GM21367 (cell line): Measurements from ENCODE around the gene LOXHD1.

Source experiments
- ATAC-seq: cut with Tn5 transposase; IDR thresholded peaks from one replicate; pipeline ENCODE4 v1.9.1; 2021; ENCODE audit not compliant: unreplicated experiment

LOXHD1 gene

GRCh38 chr18:46630160-46630559 lies 26.9 kb downstream of the LOXHD1 start:
- ATAC-seq: no peak

DNA sequence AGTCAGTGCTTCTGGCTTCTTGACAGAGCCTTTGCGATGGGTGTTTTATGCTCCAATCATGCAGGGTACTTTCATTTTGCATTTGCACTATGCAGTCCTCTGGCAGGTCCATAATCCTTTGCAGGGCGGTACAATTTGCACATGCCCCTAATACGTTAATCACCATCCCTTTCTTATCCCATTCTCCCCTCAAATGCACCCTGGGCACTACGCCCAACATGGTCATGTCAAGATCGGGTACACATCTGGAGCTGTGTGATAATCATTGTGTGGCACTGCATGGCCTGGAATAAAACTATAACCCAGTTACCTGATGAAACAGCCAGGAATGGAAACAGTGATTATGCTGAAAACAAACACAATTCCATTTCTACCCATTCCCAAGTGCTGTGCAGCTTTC lies 27.7 kb downstream of the LOXHD1 start:
- no peak for ATAC-seq

GRCh38 chr18:46628206-46628605 lies 28.8 kb downstream of the LOXHD1 start:
- ATAC-seq: no peak

- ATAC-seq: no peak
Measured at GRCh38 chr18:46627136-46627535, 29.9 kb downstream of the LOXHD1 start.

GRCh38 chr18:46625069-46625468 lies 32.0 kb downstream of the LOXHD1 start:
- ATAC-seq: no peak

GRCh38 chr18:46624127-46624526 lies 32.9 kb downstream of the LOXHD1 start:
- no peak for ATAC-seq

GRCh38 chr18:46623541-46623940 lies 33.5 kb downstream of the LOXHD1 start:
- ATAC-seq: no peak

DNA sequence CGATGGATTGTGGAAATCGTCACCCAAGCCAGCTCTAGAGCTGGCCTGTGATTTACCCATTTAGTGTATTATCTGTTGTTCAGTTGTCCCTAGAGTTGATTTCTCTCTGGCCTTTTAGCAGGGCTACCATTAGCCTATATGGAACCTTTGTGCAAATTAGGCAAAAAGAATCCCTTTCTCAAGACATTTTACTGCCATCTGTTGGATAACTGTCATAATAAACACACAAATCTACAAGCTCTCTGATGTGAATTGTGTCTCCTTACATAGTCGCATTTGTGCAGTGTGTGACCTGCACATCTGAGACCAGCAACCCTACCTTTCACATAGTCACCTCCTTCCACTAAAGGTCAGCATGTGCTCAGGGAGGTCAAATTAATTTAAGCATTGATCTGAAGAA lies 34.0 kb downstream of the LOXHD1 start:
- no peak for ATAC-seq

DNA sequence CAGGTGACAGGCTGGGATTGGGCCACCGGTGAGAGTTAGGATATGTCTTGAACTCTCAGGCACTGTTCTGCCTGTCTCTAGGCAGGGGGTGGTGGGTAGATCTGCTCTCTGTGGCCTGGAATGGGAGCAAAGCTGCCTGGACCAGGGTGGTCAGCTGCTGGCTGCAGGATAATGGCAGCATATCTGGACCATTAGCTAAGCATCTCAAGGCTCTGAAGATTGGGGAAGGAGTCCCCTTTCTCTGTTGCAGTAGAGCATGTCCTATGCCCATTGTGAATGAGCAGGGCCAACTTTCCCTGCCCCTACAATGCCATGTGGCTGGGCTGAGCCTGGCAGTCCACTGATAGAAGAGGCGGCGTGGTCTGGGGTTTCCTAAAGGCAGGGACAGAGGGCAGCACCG lies 34.6 kb downstream of the LOXHD1 start:
- no peak for ATAC-seq

- ATAC-seq: no peak
Measured at GRCh38 chr18:46621871-46622270, 35.1 kb downstream of the LOXHD1 start.

DNA sequence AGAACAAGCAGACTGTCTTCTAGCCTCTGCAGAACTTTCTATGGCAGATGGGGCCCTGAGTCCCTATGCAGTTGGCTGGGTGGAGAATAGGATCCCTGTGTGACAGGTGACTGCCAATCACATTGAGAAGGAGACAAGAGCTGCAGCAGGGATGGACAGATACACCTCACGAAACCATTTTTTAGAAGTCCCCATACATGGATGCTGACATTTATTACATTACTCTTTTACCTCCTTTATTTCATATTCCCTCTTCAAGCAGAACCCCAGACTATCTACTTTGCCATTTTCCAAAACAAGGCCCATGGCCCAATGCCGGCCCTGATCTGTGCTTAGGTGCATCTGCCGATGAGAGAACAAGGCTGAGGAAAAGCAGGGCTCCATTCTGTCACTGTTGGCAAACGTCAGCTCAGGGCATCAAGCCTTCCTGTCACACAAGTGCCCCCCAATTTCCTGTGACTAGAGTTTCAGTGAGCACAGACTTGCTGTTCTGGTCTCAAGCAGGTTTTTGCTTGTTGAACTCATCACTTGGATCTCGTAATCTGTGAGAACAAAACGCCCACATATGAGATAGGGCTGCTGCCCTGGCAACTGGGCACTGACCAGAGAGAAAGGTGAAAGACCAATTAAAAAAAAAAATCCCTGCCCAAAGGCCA lies 35.8 kb downstream of the LOXHD1 start:
- ATAC-seq: no peak

DNA sequence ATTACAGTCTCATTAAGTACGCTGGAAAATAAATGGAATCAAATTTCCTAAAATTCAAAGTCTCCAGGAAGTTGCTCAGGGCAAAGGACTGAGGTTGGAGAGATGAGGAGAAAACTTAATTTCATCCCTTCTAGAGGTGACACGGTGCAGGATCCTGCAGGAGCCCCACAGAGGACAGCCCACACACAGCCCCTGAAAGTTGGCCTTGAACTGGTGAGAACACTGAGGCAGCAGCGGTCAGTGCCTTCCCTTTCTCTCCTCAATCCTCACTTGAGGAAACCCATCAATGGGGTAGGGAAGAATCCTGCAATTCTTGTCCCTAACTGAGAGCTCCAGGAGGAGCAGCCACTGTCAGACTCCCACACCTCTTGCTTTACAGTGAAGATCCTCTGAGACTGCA lies 37.5 kb downstream of the LOXHD1 start:
- no peak for ATAC-seq

DNA sequence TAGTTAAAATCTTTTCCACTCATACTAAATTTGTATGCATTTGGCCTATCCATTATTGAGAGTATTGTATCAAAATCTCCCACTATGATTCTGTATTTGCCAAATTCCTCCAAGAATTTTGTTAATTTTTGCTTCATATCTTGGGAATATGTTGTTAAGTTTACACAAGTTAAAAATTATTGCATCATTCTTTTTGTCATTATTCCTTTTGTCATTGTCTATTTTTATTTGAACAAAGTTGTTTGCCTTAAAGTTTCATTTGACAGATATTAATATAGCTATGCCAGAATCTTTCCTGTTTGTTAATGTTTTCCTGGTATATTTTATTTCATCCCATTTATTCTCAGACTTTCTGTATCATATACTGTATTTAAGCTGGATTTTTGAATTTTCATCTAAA lies 41.3 kb downstream of the LOXHD1 start:
- ATAC-seq: no peak

- no peak for ATAC-seq
Measured at GRCh38 chr18:46609048-46609447, 48.0 kb downstream of the LOXHD1 start.

DNA sequence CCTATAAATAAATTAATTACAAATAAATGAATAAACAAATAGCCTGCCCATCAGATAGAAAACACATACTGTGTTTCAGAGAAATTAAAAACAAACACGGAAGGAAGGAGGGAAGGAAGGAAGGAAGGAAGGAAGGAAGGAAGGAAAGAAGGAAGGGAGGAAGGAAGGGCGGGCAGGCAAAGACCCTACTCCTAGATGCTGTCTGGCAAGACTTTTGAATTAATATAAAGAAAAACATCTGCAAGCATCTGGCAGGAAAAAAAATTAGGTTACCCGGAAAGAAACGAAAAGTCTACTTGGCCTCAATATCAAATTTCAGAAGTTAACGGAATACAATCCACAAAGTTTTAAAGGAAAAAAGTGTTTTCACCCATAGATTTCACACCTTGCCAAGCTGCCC lies 49.1 kb downstream of the LOXHD1 start:
- no peak for ATAC-seq

- ATAC-seq: no peak
Measured at GRCh38 chr18:46601141-46601805, 55.7 kb downstream of the LOXHD1 start.

DNA sequence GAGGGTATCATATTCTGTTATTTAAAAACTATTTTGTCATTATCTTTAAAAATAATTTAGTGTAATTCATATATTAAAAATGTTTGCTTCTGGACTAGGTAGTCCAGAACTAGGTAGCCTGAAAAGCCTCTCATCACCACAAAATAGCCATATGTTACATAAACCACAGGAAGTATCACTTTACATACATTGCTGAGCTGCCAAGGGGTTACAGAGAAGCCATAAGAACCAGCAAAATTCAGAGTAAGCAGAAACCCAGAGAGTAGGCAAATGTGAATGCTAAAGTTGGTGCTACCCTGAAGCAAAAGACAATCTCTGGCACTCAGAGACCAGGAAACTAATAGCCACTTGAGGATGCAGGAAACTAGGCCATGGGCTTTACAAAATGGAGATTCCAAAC lies 60.9 kb downstream of the LOXHD1 start:
- ATAC-seq: no peak

GRCh38 chr18:46591783-46592391 lies 65.1 kb downstream of the LOXHD1 start:
- ATAC-seq: no peak

- ATAC-seq: no peak
Measured at GRCh38 chr18:46590103-46590502, 66.9 kb downstream of the LOXHD1 start.

DNA sequence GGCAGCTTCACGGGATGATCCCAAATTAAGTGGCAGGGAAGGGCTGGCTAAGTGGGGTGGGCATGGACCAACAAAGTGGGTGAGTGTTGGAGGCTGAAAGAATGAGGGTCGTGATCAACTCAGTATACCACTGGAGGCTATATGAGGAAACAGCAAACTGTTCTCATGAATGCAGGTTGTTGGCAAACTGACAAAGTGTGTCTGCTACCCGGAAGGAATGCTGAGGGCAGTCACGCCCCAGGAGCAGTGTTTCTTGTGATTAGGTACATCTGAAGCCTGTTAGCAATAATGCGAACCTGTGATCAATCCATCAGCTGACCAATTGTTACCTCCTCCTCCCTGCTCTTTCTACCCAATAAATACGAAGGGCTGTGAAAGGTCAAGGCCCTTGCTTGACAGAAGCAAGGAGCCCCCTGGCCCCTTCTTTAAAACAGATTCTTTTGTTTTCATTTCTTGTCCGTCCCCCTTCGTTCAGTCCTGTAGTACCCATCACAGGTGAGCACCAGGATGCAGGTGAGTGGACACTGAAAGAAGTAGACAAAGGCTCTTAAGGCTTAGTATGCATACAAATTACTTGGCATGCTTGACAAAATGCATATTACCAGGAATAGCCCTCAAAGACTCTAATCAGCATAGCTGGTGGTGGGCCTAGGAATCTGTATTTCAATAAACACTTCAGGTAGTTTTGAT lies 67.9 kb downstream of the LOXHD1 start:
- ATAC-seq: no peak

DNA sequence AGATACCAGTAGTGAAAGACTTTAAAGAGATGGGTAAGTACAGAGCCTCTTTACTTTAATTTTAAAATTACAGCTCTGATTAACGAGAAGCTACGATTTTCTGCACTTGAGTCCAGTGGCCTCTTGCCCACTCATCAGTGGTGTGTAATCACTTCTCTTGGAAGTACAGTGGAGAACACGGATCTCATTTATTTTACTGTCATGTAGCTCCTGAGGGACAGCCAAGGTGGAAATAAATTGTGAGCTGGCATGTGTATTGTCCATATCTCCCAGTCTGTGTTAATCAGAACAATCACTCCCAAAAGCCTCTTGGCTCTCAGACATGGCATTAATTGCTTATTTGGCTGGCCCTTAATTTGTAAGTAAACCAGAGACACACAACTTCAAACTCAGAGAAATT lies 69.4 kb downstream of the LOXHD1 start:
- ATAC-seq: no peak

- ATAC-seq: no peak
Measured at GRCh38 chr18:46583711-46584110, 73.3 kb downstream of the LOXHD1 start.
